ENCODE data around the gene PRND.

PRND gene

GRCh38 chr20:4708036-4708435 is 13.7 kb upstream of the PRND start:
- TF ChIP-seq CTCF (IDR thresholded peaks at IDR 0.05; ENCODE audit: borderline replicate concordance, insufficient read depth, low read depth, low read length): no peak
- no peak overlapping the region for H3K4me3 ChIP-seq (ENCODE audit: low read depth, low read length)

GRCh38 chr20:4708856-4709255 is 12.9 kb upstream of the PRND start:
- no peak overlapping the region for H3K4me3 ChIP-seq (ENCODE audit: low read depth, low read length)
- no peak for TF ChIP-seq CTCF (IDR thresholded peaks at IDR 0.05; ENCODE audit: borderline replicate concordance, insufficient read depth, low read depth, low read length)

- TF ChIP-seq CTCF (IDR thresholded peaks at IDR 0.05; ENCODE audit: borderline replicate concordance, insufficient read depth, low read depth, low read length): no peak
- no peak overlapping the region for H3K4me3 ChIP-seq (ENCODE audit: low read depth, low read length)
Measured at GRCh38 chr20:4709261-4710105, 12.2 kb upstream of the PRND start.

- no peak overlapping the region for H3K4me3 ChIP-seq (ENCODE audit: low read depth, low read length)
- no peak for TF ChIP-seq CTCF (IDR thresholded peaks at IDR 0.05; ENCODE audit: borderline replicate concordance, insufficient read depth, low read depth, low read length)
Measured at GRCh38 chr20:4710106-4710475, 11.6 kb upstream of the PRND start.

- no peak for TF ChIP-seq CTCF (IDR thresholded peaks at IDR 0.05; ENCODE audit: borderline replicate concordance, insufficient read depth, low read depth, low read length)
- no peak overlapping the region for H3K4me3 ChIP-seq (ENCODE audit: low read depth, low read length)
Measured at GRCh38 chr20:4711511-4711910, 10.2 kb upstream of the PRND start.

- no peak for TF ChIP-seq CTCF (IDR thresholded peaks at IDR 0.05; ENCODE audit: borderline replicate concordance, insufficient read depth, low read depth, low read length)
- no peak overlapping the region for H3K4me3 ChIP-seq (ENCODE audit: low read depth, low read length)
Measured at GRCh38 chr20:4713401-4713800, 8.3 kb upstream of the PRND start.

- no peak for TF ChIP-seq CTCF (IDR thresholded peaks at IDR 0.05; ENCODE audit: borderline replicate concordance, insufficient read depth, low read depth, low read length)
- no peak overlapping the region for H3K4me3 ChIP-seq (ENCODE audit: low read depth, low read length)
Measured at GRCh38 chr20:4714818-4715217, 6.9 kb upstream of the PRND start.
